Endothelial cell of umbilical vein (primary cell): ENCODE results near the gene TRAPPC3L. TPM values are rescaled to one million over a fixed set of nuclear protein-coding genes. Genes with fewer than 3 reads are reported as not detected.

Experiments used
- BruUV-seq: library from RNA; stranded (reverse); fragments of 400-500 nt; replicated peaks from 2 replicates; lab custom pipeline; 2021; lab: Mats Ljungman, UMichigan
- CTCF ChIA-PET: fragments of 300-600, 350-600 bp; sonication (Branson Sonifier 250); formaldehyde crosslinking; loops from one replicate; lab custom pipeline; 2021; ENCODE audit warnings: antibody characterized with exemption, inconsistent platforms; lab: Charles Lee
- POLR2A ChIA-PET: fragments of 300-600, 350-600 bp; sonication (Branson Sonifier 250); formaldehyde crosslinking; loops from one replicate; lab custom pipeline; 2021; ENCODE audit warnings: antibody characterized with exemption, inconsistent platforms; lab: Charles Lee
- DNase-seq: peaks from one replicate; pipeline ENCODE4 v3.0.0-alpha.2; 2011; ENCODE audit warnings: low read depth, low spot score
- FAIRE-seq: peaks from 2 replicates; lab custom pipeline; 2011; peaks lifted over from hg19 to GRCh38; lab: Jason Lieb, UNC
- H2AFZ ChIP-seq: 2 replicates; pipeline ENCODE4 v1.6.0; 2012; ENCODE audit warnings: low read depth, low read length, control low read depth, inconsistent platforms
- H3K27ac ChIP-seq: 2 replicates; pipeline ENCODE4 v1.5.1; 2011; ENCODE audit warnings: low read depth, mild to moderate bottlenecking, control low read depth, low read length, moderate library complexity; ENCODE audit not compliant: insufficient read depth
- H3K27me3 ChIP-seq, 2 experiments: 2 replicates each; pipeline versions ENCODE4 v1.6.0 to v1.6.1; 2011; ENCODE audit warnings: low read length in 2 of 2, mixed read lengths in 1 of 2; ENCODE audit not compliant: control insufficient read depth in 2 of 2, insufficient read depth in 2 of 2
- H3K36me3 ChIP-seq, 2 experiments: 2 replicates in 1 of 2; 3 replicates in 1 of 2; pipeline ENCODE4 v1.5.1; 2011; ENCODE audit warnings: low read length in 2 of 2, mild to moderate bottlenecking in 1 of 2, moderate library complexity in 1 of 2; ENCODE audit not compliant: control insufficient read depth in 2 of 2, insufficient read depth in 2 of 2; ENCODE audit errors: extremely low read depth in 1 of 2
- H3K4me1 ChIP-seq: 3 replicates; pipeline ENCODE4 v1.5.1; 2011; ENCODE audit warnings: mild to moderate bottlenecking, low read length; ENCODE audit not compliant: control insufficient read depth, insufficient read depth; ENCODE audit errors: extremely low read depth
- H3K4me2 ChIP-seq: 2 replicates; pipeline ENCODE4 v1.6.1; 2011; ENCODE audit warnings: low read length, control low read depth, mixed read lengths; ENCODE audit not compliant: insufficient read depth
- H3K4me3 ChIP-seq, 3 experiments: fragments of 200-600 bp in 1 of 3; sonication (generic), shearing (Covaris generic) in 1 of 3; replicated peaks in 1 of 3; 2 replicates each; pipeline ENCODE4 v1.5.1; 2011 to 2016; ENCODE audit warnings: control low read depth in 3 of 3, low read length in 3 of 3, mild to moderate bottlenecking in 2 of 3, inconsistent platforms in 1 of 3, low read depth in 1 of 3, moderate library complexity in 1 of 3; ENCODE audit not compliant: insufficient read depth in 1 of 3
- H3K79me2 ChIP-seq: 2 replicates; pipeline ENCODE4 v1.6.0; 2012; ENCODE audit warnings: low read length, inconsistent platforms; ENCODE audit not compliant: control insufficient read depth, insufficient read depth
- H3K9ac ChIP-seq: replicated peaks from 2 replicates; pipeline ENCODE3; 2011; ENCODE audit warnings: low read length, control low read depth; ENCODE audit not compliant: insufficient read depth; ENCODE audit errors: extremely low read depth
- H3K9me1 ChIP-seq: replicated peaks from 3 replicates; pipeline ENCODE4 v1.6.0; 2011; ENCODE audit warnings: mild to moderate bottlenecking, low read length; ENCODE audit not compliant: control insufficient read depth, insufficient read depth; ENCODE audit errors: extremely low read depth
- H3K9me3 ChIP-seq: replicated peaks from 2 replicates; pipeline ENCODE4 v1.5.1; 2012; ENCODE audit warnings: low read length, inconsistent platforms; ENCODE audit not compliant: control insufficient read depth, insufficient read depth
- H4K20me1 ChIP-seq: replicated peaks from 2 replicates; pipeline ENCODE3; 2011; ENCODE audit warnings: mild to moderate bottlenecking, low read length; ENCODE audit not compliant: control insufficient read depth, insufficient read depth; ENCODE audit errors: extremely low read depth
- EZH2 ChIP-seq: IDR thresholded peaks from 2 replicates; pipeline ENCODE4 v1.6.1; 2012; ENCODE audit warnings: borderline replicate concordance, low read depth, mild to moderate bottlenecking, moderate library complexity, low read length, inconsistent platforms; ENCODE audit not compliant: severe bottlenecking
- FOS ChIP-seq: IDR thresholded peaks from 2 replicates; pipeline ENCODE4 v1.6.1; 2011; ENCODE audit warnings: mild to moderate bottlenecking, low read length, moderate library complexity, borderline replicate concordance; ENCODE audit not compliant: insufficient read depth
- GATA2 ChIP-seq: IDR thresholded peaks from 2 replicates; pipeline ENCODE4 v1.7.0; 2011; ENCODE audit warnings: low read depth, mild to moderate bottlenecking, moderate library complexity, mixed read lengths, low read length; ENCODE audit not compliant: insufficient read length, insufficient read depth
- JUN ChIP-seq: IDR thresholded peaks from 2 replicates; pipeline ENCODE4 v1.6.1; 2011; ENCODE audit warnings: borderline replicate concordance, low read depth; ENCODE audit not compliant: insufficient read length, insufficient read depth
- MAX ChIP-seq: IDR thresholded peaks from 2 replicates; pipeline ENCODE4 v1.6.1; 2011; ENCODE audit not compliant: insufficient read depth, insufficient read length
- MYC ChIP-seq: IDR thresholded peaks from one replicate; pipeline ENCODE4 v1.6.1; 2011; ENCODE audit warnings: mild to moderate bottlenecking, low read depth, low read length
- POLR2A ChIP-seq: IDR thresholded peaks from 2 replicates; pipeline ENCODE4 v1.6.1; 2012; ENCODE audit warnings: low read depth, mild to moderate bottlenecking, control low read depth, low read length
- POLR2AphosphoS5 ChIP-seq: IDR thresholded peaks from 2 replicates; pipeline ENCODE4 v1.6.1; 2012; ENCODE audit warnings: low read depth, mild to moderate bottlenecking, control low read depth, low read length, moderate library complexity; ENCODE audit not compliant: insufficient read depth
- dilution Hi-C: fragments of 300-500 bp; cut with MboI; formaldehyde crosslinking; loops from one replicate; pipeline ENCODE4 v1.15.0; 2019; ENCODE audit warnings: low sequenced_read_pairs; ENCODE audit not compliant: extremely low pct_ligation_motif_present
- intact Hi-C: fragments of 100-400 bp; cut with micrococcal nuclease; formaldehyde crosslinking; loops from one replicate; pipeline ENCODE4 v1.10.0; 2022
- polyA plus RNA-seq, 4 experiments: library from polyadenylated mRNA; depleted of rRNA in 3 of 4; stranded (reverse) in 3 of 4; unstranded in 1 of 4; fragments of >200 nt; gene quantifications; 2 replicates each; pipeline versions ENCODE4 v1.2.1 to v1.2.3, GENCODE V29; 2011 to 2012; ENCODE audit warnings: missing spikeins in 1 of 4
- total RNA-seq: library from RNA; stranded (reverse); gene quantifications from 2 replicates; pipeline ENCODE4 v1.2.3, GENCODE V29; 2021
- TF ChIP-seq, protein P1 (sequence below), 2 donors: IDR thresholded peaks; 1 replicate in 1 of 2; 2 replicates in 1 of 2; pipeline ENCODE4 v1.5.1; 2011; ENCODE audit warnings: low read length in 2 of 2, mild to moderate bottlenecking in 2 of 2, moderate library complexity in 2 of 2, control low read depth in 1 of 2, inconsistent platforms in 1 of 2, low read depth in 1 of 2; ENCODE audit not compliant: insufficient read depth in 1 of 2; ENCODE audit errors: extremely low read depth in 1 of 2

The TRAPPC3L gene
- total and polyA plus RNA-seq, 2 donors (not counting 3 experiments of a cell fraction or from before 2014, with no cell fraction given): 0.38 TPM; not detected in 1

GRCh38 chr6:116528133-116528532 is 17.4 kb downstream of the TRAPPC3L start:
- Histone ChIP-seq H3K4me1 (peaks cover 16% of the 10 kb centered on the region), H3K9ac (peak overlapping the region; percentile 36), H3K9me1 (no peaks in the 10 kb centered on the region), H3K27ac (peak overlapping the region; percentile 13), H3K79me2 (no peaks in the 10 kb centered on the region), H2AFZ (no peak overlapping the region), H3K4me3 (no peak overlapping the region), H4K20me1 (no peaks in the 10 kb centered on the region), H3K27me3 (peaks cover 0 to 2% of the 10 kb centered on the region in 2 experiments), H3K4me2 (peak overlapping the region; percentile 37), H3K9me3 (no peaks in the 10 kb centered on the region), H3K36me3 (no peaks in the 10 kb centered on the region)
- FAIRE-seq (no peak), DNase-seq (peak; percentile 57)
- dilution Hi-C loops: no loop called here
- CTCF ChIA-PET: interaction anchor here (0.6 to 1.9 kb wide), 5 partner anchors 9 to 310 kb away, joined by 3 to 13 read pairs (median 8); partner anchors contain the start of gene CALHM5
- BruUV-seq: no TSS peak
- intact Hi-C loops: loop anchor here (1.0 kb wide), 1 partner anchor 17 kb away; the partner anchor contains the start of gene CALHM5
- POLR2A ChIA-PET: no interaction called here
- TF ChIP-seq EZH2 (no peak), POLR2AphosphoS5 (no peak), MAX (no peak), JUN (no peak), POLR2A (no peak), FOS (no peak), GATA2 (no peak), MYC (no peak)
- TF ChIP-seq, protein P1, sequence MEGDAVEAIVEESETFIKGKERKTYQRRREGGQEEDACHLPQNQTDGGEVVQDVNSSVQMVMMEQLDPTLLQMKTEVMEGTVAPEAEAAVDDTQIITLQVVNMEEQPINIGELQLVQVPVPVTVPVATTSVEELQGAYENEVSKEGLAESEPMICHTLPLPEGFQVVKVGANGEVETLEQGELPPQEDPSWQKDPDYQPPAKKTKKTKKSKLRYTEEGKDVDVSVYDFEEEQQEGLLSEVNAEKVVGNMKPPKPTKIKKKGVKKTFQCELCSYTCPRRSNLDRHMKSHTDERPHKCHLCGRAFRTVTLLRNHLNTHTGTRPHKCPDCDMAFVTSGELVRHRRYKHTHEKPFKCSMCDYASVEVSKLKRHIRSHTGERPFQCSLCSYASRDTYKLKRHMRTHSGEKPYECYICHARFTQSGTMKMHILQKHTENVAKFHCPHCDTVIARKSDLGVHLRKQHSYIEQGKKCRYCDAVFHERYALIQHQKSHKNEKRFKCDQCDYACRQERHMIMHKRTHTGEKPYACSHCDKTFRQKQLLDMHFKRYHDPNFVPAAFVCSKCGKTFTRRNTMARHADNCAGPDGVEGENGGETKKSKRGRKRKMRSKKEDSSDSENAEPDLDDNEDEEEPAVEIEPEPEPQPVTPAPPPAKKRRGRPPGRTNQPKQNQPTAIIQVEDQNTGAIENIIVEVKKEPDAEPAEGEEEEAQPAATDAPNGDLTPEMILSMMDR (IDR thresholded peaks at IDR 0.05; ENCODE audit: extremely low read depth in 1 of 2, insufficient read depth in 1 of 2, low read depth in 1 of 2, low read length in 2 of 2): no peak
